ENCODE measurements around the gene FARP2. TPM values are rescaled to one million over a fixed set of nuclear protein-coding genes. Genes with fewer than 3 reads are reported as not detected.

FARP2 gene
- total RNA-seq, 6 experiments from 2014 or later, result 13.3 to 41.3 (median 28.7) TPM

DNA sequence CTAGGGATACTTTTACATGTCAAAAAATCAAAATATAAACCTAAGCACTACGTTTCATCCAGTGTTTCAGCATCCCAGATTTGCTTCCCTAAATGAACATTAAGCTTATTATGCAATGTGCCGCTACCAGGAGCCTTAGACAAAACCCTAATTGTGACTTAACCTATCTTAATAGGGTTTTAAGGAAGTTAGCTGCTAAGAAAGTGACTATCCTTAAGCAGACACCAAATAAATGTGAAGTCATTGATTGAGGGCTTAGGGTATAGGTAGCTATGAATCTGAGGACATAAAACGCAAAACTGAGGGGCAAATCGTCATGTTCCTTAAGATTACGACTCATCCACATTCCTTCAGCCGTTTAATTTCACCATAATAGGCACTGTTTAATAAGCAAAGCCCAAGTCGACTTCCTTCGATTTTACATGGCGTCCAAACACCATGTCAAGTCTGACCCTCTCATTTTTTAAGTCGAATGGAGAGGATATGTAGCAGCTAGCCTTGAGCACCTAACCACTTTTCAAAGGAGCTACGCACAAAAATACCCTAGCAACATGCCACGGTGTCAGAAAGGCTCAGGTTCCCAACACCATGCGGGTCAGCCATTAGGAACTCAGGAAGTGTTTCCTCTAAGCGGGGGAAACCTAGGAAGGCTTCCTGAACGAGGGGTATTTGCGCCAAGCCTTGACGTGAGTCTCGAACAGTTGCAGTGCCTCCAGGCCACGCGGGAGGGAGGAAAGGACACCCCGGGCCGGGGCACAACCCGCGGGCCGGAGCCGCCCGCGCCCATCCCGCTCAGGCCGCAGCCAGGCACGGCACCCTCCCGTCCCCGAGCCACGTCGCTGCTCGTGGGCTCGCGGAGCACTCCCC, 41.6 kb upstream of the FARP2 start:
- no peaks in the 10 kb centered on the region for H3K27me3 ChIP-seq
- TF ChIP-seq POLR2A (IDR thresholded peaks at IDR 0.05), result no peak
- TF ChIP-seq, protein P1, sequence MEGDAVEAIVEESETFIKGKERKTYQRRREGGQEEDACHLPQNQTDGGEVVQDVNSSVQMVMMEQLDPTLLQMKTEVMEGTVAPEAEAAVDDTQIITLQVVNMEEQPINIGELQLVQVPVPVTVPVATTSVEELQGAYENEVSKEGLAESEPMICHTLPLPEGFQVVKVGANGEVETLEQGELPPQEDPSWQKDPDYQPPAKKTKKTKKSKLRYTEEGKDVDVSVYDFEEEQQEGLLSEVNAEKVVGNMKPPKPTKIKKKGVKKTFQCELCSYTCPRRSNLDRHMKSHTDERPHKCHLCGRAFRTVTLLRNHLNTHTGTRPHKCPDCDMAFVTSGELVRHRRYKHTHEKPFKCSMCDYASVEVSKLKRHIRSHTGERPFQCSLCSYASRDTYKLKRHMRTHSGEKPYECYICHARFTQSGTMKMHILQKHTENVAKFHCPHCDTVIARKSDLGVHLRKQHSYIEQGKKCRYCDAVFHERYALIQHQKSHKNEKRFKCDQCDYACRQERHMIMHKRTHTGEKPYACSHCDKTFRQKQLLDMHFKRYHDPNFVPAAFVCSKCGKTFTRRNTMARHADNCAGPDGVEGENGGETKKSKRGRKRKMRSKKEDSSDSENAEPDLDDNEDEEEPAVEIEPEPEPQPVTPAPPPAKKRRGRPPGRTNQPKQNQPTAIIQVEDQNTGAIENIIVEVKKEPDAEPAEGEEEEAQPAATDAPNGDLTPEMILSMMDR (IDR thresholded peaks at IDR 0.05), result no peak
- peak in 1 of 4 donors; percentile 0 for ATAC-seq
- intact Hi-C loops (cut with DNase I), result no loop called here
- DNase-seq, result no peak
- no peaks in the 10 kb centered on the region for H3K9me3 ChIP-seq
- no peaks in the 10 kb centered on the region for H3K36me3 ChIP-seq
- H3K4me3 ChIP-seq, result peak overlapping the region; percentile 81 to 96 (median 90)
- H3K27ac ChIP-seq, result peak overlapping the region; percentile 97 to 99 (median 98)
- WGBS (ENCODE audit: insufficient coverage, low coverage, low lambda C conversion rate, missing lambda C conversion rate), result 4% methylated on average over 16 of the region's 38 CpGs
- peaks cover 0 to 69% (median 18%) of the 10 kb centered on the region in 4 donors for H3K4me1 ChIP-seq

DNA sequence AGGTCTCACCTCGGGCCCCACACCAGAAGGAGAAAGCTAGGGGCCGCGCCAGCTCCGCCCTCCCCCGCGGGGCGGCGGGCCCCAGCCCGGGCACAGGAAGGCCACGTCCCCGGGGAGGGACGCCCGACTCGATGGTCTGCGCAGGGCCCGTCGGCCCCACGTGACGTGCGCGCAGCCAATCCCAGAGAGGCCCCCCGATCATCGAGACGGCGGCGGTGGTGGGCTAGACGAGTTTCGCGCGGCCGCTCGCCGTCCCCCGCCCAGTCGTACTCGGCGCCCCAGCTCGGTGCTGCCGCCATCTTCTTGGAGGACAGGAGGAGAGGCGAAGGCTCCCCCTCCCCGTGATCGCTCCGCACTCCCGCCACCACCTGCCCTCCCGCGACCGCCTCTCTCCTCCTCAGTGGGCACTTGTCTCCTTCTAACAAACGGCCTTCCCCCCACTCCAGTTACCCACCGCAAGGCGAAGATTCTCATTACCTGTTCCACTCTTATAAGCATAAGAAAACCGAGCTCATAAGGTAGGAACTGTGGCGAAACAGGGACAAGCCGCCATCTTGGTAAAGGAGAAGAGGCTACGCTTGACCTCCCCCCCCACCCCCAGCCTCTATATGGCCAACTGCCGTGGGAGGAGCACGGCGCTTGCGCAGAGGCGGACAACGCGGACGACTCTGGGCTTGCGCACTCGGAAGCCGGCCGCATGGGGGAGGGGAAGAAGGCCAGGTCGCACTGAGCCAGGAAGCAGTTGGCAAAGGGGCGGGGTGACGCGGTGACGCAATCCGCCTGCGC, 40.8 kb upstream of the FARP2 start, which contains the start of gene HDLBP:
TSS of gene HDLBP (minus strand) at position 580 of the 786 bp plus-strand sequence. CDS start 48,803 bp downstream, outside the sequence.
- H3K27ac ChIP-seq, result peak within 1 kb of the TSS; percentile 97 to 99 (median 98)
- ATAC-seq, result peak; percentile 85 to 92 (median 86)
- H3K4me3 ChIP-seq, result peak within 1 kb of the TSS; percentile 85 to 96 (median 90)
- H3K4me1 ChIP-seq, result peaks cover 0 to 69% (median 18%) of the 10 kb centered on the region in 4 donors
- DNase-seq, result peak; percentile 100
- H3K36me3 ChIP-seq, result no peaks in the 10 kb centered on the region
- WGBS (ENCODE audit: insufficient coverage, low coverage, low lambda C conversion rate, missing lambda C conversion rate), result 1% methylated on average over 16 of the region's 73 CpGs
- intact Hi-C loops (cut with DNase I), result no loop called here
- TF ChIP-seq, protein P1 (IDR thresholded peaks at IDR 0.05), result peak in 3 of 4 donors; percentile 42 to 65 (median 51)
- peak; percentile 92 for TF ChIP-seq POLR2A (IDR thresholded peaks at IDR 0.05)
- H3K9me3 ChIP-seq, result no peaks in the 10 kb centered on the region
- no peaks in the 10 kb centered on the region for H3K27me3 ChIP-seq

DNA sequence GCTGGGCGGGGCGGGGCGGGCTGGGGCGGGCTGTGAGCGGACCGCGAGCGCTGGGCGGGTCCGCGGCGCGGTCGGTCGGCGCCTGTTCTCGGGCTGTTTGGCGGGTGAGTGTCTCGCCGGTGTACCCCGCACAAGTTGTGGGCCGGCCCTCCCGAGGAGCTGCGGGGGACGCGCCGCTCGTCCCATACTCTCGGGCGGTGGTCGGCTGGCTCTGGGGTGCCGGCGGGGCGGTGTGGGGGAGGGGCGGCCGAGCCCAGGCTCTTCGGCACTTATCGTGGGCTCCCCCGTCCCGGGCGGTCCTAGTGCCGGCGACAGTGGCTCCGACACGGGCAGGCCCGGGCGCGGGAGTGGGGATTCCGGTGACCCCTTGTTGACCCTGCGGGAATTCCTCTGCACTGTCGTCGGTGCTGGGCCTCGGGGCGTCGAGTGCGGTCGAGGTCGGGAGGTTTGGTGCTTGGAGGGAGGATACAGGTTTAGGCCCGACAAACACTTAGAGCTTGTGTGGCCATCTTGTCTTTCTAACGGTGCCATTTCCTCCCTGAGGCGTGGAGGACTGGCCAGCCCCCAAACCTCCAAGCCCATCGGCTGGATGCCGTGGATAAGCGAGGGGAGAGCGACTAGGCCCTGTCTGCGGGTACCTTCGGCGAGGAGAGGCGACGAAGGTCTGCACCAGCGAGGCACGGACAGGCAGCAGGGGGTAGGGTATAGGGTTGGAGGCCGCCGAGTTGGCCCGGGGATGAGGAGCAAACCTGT, 40.0 kb upstream of the FARP2 start, which contains the start of gene SEPTIN2:
TSS of gene SEPTIN2 (plus strand) at position 47 of the 753 bp plus-strand sequence. CDS start 8,308 bp downstream, outside the sequence.
- Histone ChIP-seq H3K27ac (peak within 1 kb of the TSS; percentile 97 to 99 (median 98)), H3K4me1 (peaks cover 0 to 69% (median 21%) of the 10 kb centered on the region in 4 donors), H3K9me3 (no peaks in the 10 kb centered on the region), H3K27me3 (no peaks in the 10 kb centered on the region), H3K4me3 (peak within 1 kb of the TSS; percentile 85 to 96 (median 90)), H3K36me3 (no peaks in the 10 kb centered on the region)
- DNase-seq (peak in 2 of 3 donors; percentile 83 to 87), ATAC-seq (peak; percentile 34 to 47 (median 42))
- WGBS (ENCODE audit: insufficient coverage, low coverage, low lambda C conversion rate, missing lambda C conversion rate), result 0% methylated on average over 5 of the region's 75 CpGs
- peak; percentile 64 for TF ChIP-seq POLR2A (IDR thresholded peaks at IDR 0.05)
- TF ChIP-seq, protein P1 (IDR thresholded peaks at IDR 0.05), result no peak
- intact Hi-C loops (cut with DNase I), result no loop called here

DNA sequence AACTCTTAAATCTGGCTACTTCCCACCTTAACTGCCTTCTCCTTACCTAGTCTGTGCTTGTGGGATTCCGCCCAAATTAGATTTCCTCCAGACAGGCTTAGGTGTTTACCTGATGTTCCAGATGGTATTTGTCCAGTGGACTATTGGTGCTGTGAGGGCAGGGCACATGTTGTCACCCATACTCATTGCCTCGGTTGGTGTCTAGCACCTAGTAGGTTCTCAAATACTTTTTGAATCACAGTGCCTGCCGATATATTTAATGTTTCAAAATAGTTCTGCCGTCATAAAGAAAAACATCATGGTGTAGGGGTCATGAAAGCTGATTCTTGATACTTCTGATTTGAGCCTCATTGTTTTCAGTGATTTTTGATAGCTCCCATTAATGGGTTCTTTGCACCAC, 39.3 kb upstream of the FARP2 start:
- Histone ChIP-seq H3K27ac (peak overlapping the region; percentile 81 to 98 (median 92)), H3K27me3 (no peaks in the 10 kb centered on the region), H3K4me1 (peaks cover 0 to 71% (median 23%) of the 10 kb centered on the region in 4 donors), H3K36me3 (no peaks in the 10 kb centered on the region), H3K4me3 (peak overlapping the region; percentile 85 to 96 (median 90)), H3K9me3 (no peaks in the 10 kb centered on the region)
- no peak for ATAC-seq
- 13% methylated on average over 4 of the region's 4 CpGs for WGBS (ENCODE audit: insufficient coverage, low coverage, low lambda C conversion rate, missing lambda C conversion rate)
- DNase-seq, result no peak
- TF ChIP-seq, protein P1 (IDR thresholded peaks at IDR 0.05), result no peak
- TF ChIP-seq POLR2A (IDR thresholded peaks at IDR 0.05), result no peak
- intact Hi-C loops (cut with DNase I), result no loop called here

Data from right lobe of liver (tissue), 6 donors.